ENCODE results near the gene ZGPAT.

- TF ChIP-seq POLR2AphosphoS5 (IDR thresholded peaks at IDR 0.05; ENCODE audit: borderline replicate concordance, low read depth, low read length): no peak
- no peak for TF ChIP-seq EZH2 (IDR thresholded peaks at IDR 0.05)
- TF ChIP-seq FOXP2 (optimal IDR thresholded peaks at IDR 0.05; ENCODE audit: control extremely low read depth, extremely low read length, insufficient read depth): no peak
These were observed 42.0 kb downstream of the ZGPAT start for GRCh38 chr20:63749597-63750508.

Measured in SK-N-MC (cell line).